Vagina (tissue), 2 donors: ENCODE data around the gene SLC35E4.

Source experiments
- CTCF ChIP-seq, 3 experiments: fragments of 450-650 bp in 2 of 3; fragments of 200-600 bp in 1 of 3; sonication (generic) in 1 of 3; IDR thresholded peaks; one replicate each; pipeline ENCODE4 v1.5.1; 2017 to 2019; ENCODE audit warnings: antibody characterized with exemption in 3 of 3, mild to moderate bottlenecking in 2 of 3, moderate library complexity in 2 of 3
- POLR2A ChIP-seq, 2 donors: fragments of 450-650 bp; IDR thresholded peaks; one replicate each; pipeline ENCODE4 v1.6.1; 2017; ENCODE audit warnings: antibody characterized with exemption in 2 of 2, mild to moderate bottlenecking in 2 of 2, moderate library complexity in 2 of 2
- POLR2AphosphoS5 ChIP-seq, 2 donors: sonication (generic); formaldehyde crosslinking; IDR thresholded peaks; one replicate each; pipeline ENCODE4 v1.9.0; 2017; ENCODE audit warnings: antibody characterized with exemption in 2 of 2, mild to moderate bottlenecking in 2 of 2, low read depth in 1 of 2; ENCODE audit not compliant: insufficient read depth in 1 of 2

DNA sequence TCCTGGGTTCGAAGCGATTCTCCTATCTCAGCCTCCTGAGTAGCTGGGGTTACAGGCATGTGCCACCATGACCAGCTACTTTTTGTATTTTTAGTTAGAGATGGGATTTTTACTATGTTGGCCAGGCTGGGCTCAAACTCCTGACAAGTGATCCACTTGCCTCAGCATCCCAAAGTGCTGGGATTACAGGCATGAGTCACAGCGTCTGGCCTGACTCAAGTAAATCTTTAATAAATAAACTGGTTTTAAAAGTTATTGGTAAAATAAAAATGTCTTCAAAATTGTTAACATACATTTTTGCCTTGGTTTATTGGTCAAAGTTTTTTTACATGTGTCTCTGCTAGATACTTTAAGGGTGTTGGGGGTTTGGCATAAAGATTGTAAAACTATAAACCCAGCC lies 36.6 kb upstream of the SLC35E4 start:
- TF ChIP-seq CTCF (IDR thresholded peaks at IDR 0.05) (no peak), POLR2AphosphoS5 (IDR thresholded peaks at IDR 0.05; ENCODE audit: insufficient read depth in 1 of 2, low read depth in 1 of 2) (no peak), POLR2A (IDR thresholded peaks at IDR 0.05) (no peak)
